ENCODE results near the gene CELSR3.

Gene CELSR3

GRCh38 chr3:48662753-48663488 lies at the start of gene CELSR3:
CELSR3 (minus strand) TSS chr3:48662886; CDS start chr3:48662634, 252 bp downstream.
- DNase-seq, result peak; percentile 48 to 77

- DNase-seq, result no peak
Observed at GRCh38 chr3:48711727-48712126, 49.0 kb upstream of the CELSR3 start.

GRCh38 chr3:48709051-48709461 lies 46.4 kb upstream of the CELSR3 start:
- no peak for DNase-seq

- no peak for DNase-seq
Observed at GRCh38 chr3:48708481-48708889, 45.8 kb upstream of the CELSR3 start.

GRCh38 chr3:48707157-48707556 lies 44.5 kb upstream of the CELSR3 start:
- no peak for DNase-seq

GRCh38 chr3:48702320-48702920 lies 39.7 kb upstream of the CELSR3 start:
- no peak for DNase-seq

- DNase-seq, result no peak
Observed at GRCh38 chr3:48700731-48701405, 38.2 kb upstream of the CELSR3 start.

- DNase-seq, result no peak
Observed at GRCh38 chr3:48698891-48699290, 36.2 kb upstream of the CELSR3 start.

- DNase-seq, result no peak
Observed at GRCh38 chr3:48697952-48698351, 35.3 kb upstream of the CELSR3 start.

- DNase-seq, result no peak
Observed at GRCh38 chr3:48696601-48697000, 33.9 kb upstream of the CELSR3 start.

GRCh38 chr3:48696156-48696555 lies 33.5 kb upstream of the CELSR3 start:
- DNase-seq, result no peak

- DNase-seq, result no peak
Observed at GRCh38 chr3:48695393-48695753, 32.7 kb upstream of the CELSR3 start.

GRCh38 chr3:48694610-48695392 lies 32.1 kb upstream of the CELSR3 start:
- no peak for DNase-seq

- no peak for DNase-seq
Observed at GRCh38 chr3:48693826-48694225, 31.1 kb upstream of the CELSR3 start.

- no peak for DNase-seq
Observed at GRCh38 chr3:48692551-48692950, 29.9 kb upstream of the CELSR3 start.

GRCh38 chr3:48690846-48691458 lies 28.3 kb upstream of the CELSR3 start:
- no peak for DNase-seq

GRCh38 chr3:48689384-48689783 lies 26.7 kb upstream of the CELSR3 start:
- no peak for DNase-seq

GRCh38 chr3:48688737-48689075 lies 26.0 kb upstream of the CELSR3 start:
- no peak for DNase-seq

- no peak for DNase-seq
Observed at GRCh38 chr3:48688032-48688736, 25.5 kb upstream of the CELSR3 start.

GRCh38 chr3:48687220-48687678 lies 24.6 kb upstream of the CELSR3 start:
- no peak for DNase-seq

GRCh38 chr3:48686538-48687219 lies 24.0 kb upstream of the CELSR3 start:
- DNase-seq, result no peak
